HepG2 (cell line): Measurements from ENCODE around the gene WWTR1. TPM values are rescaled to one million over a fixed set of nuclear protein-coding genes. Genes with fewer than 3 reads are reported as not detected.

Source experiments
- DDIT3 ChIP-seq: sonication (generic); formaldehyde crosslinking; IDR thresholded peaks from 2 replicates; pipeline ENCODE4 v1.4.0; 2020; ENCODE audit warnings: mild to moderate bottlenecking, missing genetic modification reagents
- GMEB1 ChIP-seq: sonication (generic); formaldehyde crosslinking; IDR thresholded peaks from 2 replicates; pipeline ENCODE4 v1.5.1; 2020; ENCODE audit warnings: missing genetic modification reagents, mild to moderate bottlenecking, borderline replicate concordance
- NAIF1 ChIP-seq: sonication (generic); formaldehyde crosslinking; IDR thresholded peaks from 2 replicates; pipeline ENCODE4 v1.5.0; 2020; ENCODE audit warnings: mild to moderate bottlenecking, missing genetic modification reagents, borderline replicate concordance
- NFKB2 ChIP-seq: sonication (generic); formaldehyde crosslinking; IDR thresholded peaks from 2 replicates; pipeline ENCODE4 v1.4.0; 2020; ENCODE audit warnings: missing genetic modification reagents, borderline replicate concordance
- PCBP1 ChIP-seq: fragments of 200-400 bp; formaldehyde crosslinking; IDR thresholded peaks from 2 replicates; pipeline ENCODE4 v1.6.1; 2017; ENCODE audit warnings: mild to moderate bottlenecking, low read depth, low read length, borderline replicate concordance
- PHF21A ChIP-seq: sonication (generic); formaldehyde crosslinking; IDR thresholded peaks from 2 replicates; pipeline ENCODE4 v1.5.0; 2020; ENCODE audit warnings: mild to moderate bottlenecking, missing genetic modification reagents
- RARG ChIP-seq: sonication (generic); formaldehyde crosslinking; IDR thresholded peaks from 2 replicates; pipeline ENCODE4 v1.4.0; 2020; ENCODE audit warnings: low read depth, mild to moderate bottlenecking, missing genetic modification reagents
- RORA ChIP-seq: sonication (generic); formaldehyde crosslinking; IDR thresholded peaks from 2 replicates; pipeline ENCODE4 v1.5.0; 2020; ENCODE audit warnings: mild to moderate bottlenecking, missing genetic modification reagents, moderate library complexity
- TBX3 ChIP-seq: fragments of 450-650 bp; IDR thresholded peaks from 2 replicates; pipeline ENCODE4 v1.6.1; 2017; ENCODE audit warnings: antibody characterized with exemption, mild to moderate bottlenecking, inconsistent platforms, borderline replicate concordance
- TCF7L2 ChIP-seq: IDR thresholded peaks from 2 replicates; pipeline ENCODE4 v1.6.1; 2011; ENCODE audit warnings: mild to moderate bottlenecking, low read depth, low read length, moderate library complexity
- TOE1 ChIP-seq: sonication (generic); formaldehyde crosslinking; IDR thresholded peaks from 2 replicates; pipeline ENCODE4 v1.4.0; 2020; ENCODE audit warnings: mild to moderate bottlenecking, missing genetic modification reagents
- TSC22D2 ChIP-seq: sonication (generic); formaldehyde crosslinking; IDR thresholded peaks from 2 replicates; pipeline ENCODE4 v1.5.1; 2020; ENCODE audit warnings: missing genetic modification reagents, mild to moderate bottlenecking, borderline replicate concordance
- XBP1 ChIP-seq: sonication (generic); formaldehyde crosslinking; IDR thresholded peaks from 2 replicates; pipeline ENCODE4 v1.5.0; 2020; ENCODE audit warnings: missing genetic modification reagents
- ZNF124 ChIP-seq: sonication (generic); formaldehyde crosslinking; IDR thresholded peaks from 2 replicates; pipeline ENCODE4 v1.4.0; 2020; ENCODE audit warnings: missing genetic modification reagents
- ZNF614 ChIP-seq: IDR thresholded peaks from 2 replicates; pipeline ENCODE4 v1.6.1; 2018; ENCODE audit warnings: missing biosample characterization, missing genetic modification reagents, inconsistent platforms, borderline replicate concordance
- ZNF724P ChIP-seq: sonication (generic); formaldehyde crosslinking; IDR thresholded peaks from 2 replicates; pipeline ENCODE4 v1.8.0; 2022; ENCODE audit warnings: missing genetic modification reagents, borderline replicate concordance
- ZNF747 ChIP-seq: sonication (generic); formaldehyde crosslinking; IDR thresholded peaks from 2 replicates; pipeline ENCODE4 v1.8.1; 2023; ENCODE audit warnings: missing genetic modification reagents, mild to moderate bottlenecking, borderline replicate concordance
- ZSCAN21 ChIP-seq: sonication (generic); formaldehyde crosslinking; IDR thresholded peaks from 2 replicates; pipeline ENCODE4 v1.8.0; 2022; ENCODE audit warnings: mild to moderate bottlenecking, missing genetic modification reagents, moderate library complexity, borderline replicate concordance
- polyA plus RNA-seq, 8 experiments: library from polyadenylated mRNA; depleted of rRNA in 3 of 8; stranded (reverse) in 7 of 8; unstranded in 1 of 8; fragments of >200 nt; fragmentation: Illumina TruSeq in 4 of 8; extraction: Trizol in 4 of 8; gene quantifications; 2 replicates each; pipeline versions ENCODE4 v1.2.1 to v1.2.3, GENCODE V29; 2011 to 2016; ENCODE audit warnings: low read depth in 4 of 8, missing spikeins in 1 of 8, mixed read lengths in 1 of 8; ENCODE audit not compliant: insufficient read depth in 1 of 8
- total RNA-seq, 5 experiments: library from RNA; depleted of rRNA; stranded (reverse); fragments of >200 nt; fragmentation: Illumina TruSeq; extraction: Trizol; gene quantifications; 2 replicates each; pipeline ENCODE4 v1.2.3, GENCODE V29; 2016; ENCODE audit warnings: low read depth in 1 of 5
- TF ChIP-seq, protein P1 (sequence below): sonication (generic); formaldehyde crosslinking; IDR thresholded peaks from 2 replicates; pipeline ENCODE4 v1.5.1; 2020; ENCODE audit warnings: missing genetic modification reagents, mild to moderate bottlenecking, borderline replicate concordance
- TF ChIP-seq, protein P2 (sequence below): IDR thresholded peaks from 2 replicates; pipeline ENCODE4 v1.6.1; 2016; ENCODE audit warnings: low read depth, control low read depth
- TF ChIP-seq, protein P3 (sequence below): sonication (generic); formaldehyde crosslinking; IDR thresholded peaks from 2 replicates; pipeline ENCODE4 v1.8.0; 2022; ENCODE audit warnings: low read depth, missing genetic modification reagents

WWTR1 gene
- total and polyA plus RNA-seq, 2 of the 13 experiments (the other 11 are each of a cell fraction or from before 2014, with no cell fraction given): 19.7 to 139 TPM

DNA sequence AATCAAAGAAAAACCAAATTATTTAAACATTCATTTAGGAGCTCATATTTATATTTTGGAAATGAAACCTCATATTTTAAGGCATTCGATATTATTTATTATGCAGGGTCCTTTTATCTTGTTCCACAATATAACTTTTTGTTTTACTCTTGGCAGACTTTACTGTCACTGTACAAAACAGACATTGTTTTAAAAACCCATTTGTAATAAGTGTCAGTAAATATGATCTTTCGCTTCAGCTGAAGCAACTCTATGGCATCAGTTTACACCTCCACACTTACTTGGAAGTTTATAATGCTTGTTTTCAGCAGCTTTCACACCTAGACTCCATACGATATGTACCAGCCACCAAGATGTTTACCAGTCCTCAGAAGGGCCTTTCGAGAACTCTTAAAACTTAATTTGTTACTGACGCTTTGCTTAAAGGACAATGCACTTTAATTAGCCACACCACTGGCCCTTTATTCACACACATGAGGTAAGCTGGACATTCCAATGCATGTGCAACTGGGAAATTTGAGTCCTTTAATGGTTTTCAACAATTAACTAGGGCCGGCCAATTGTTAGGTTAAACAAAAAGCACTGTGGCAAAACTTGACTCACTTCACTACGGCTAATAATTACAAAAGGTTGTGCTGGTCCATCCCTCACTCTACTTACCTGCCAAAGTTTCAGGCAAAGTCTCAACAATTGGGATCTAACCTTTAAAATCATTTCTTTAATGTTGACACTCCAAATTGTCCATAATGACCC, 16.7 kb downstream of the WWTR1 start (continued):
- TF ChIP-seq, protein P1, sequence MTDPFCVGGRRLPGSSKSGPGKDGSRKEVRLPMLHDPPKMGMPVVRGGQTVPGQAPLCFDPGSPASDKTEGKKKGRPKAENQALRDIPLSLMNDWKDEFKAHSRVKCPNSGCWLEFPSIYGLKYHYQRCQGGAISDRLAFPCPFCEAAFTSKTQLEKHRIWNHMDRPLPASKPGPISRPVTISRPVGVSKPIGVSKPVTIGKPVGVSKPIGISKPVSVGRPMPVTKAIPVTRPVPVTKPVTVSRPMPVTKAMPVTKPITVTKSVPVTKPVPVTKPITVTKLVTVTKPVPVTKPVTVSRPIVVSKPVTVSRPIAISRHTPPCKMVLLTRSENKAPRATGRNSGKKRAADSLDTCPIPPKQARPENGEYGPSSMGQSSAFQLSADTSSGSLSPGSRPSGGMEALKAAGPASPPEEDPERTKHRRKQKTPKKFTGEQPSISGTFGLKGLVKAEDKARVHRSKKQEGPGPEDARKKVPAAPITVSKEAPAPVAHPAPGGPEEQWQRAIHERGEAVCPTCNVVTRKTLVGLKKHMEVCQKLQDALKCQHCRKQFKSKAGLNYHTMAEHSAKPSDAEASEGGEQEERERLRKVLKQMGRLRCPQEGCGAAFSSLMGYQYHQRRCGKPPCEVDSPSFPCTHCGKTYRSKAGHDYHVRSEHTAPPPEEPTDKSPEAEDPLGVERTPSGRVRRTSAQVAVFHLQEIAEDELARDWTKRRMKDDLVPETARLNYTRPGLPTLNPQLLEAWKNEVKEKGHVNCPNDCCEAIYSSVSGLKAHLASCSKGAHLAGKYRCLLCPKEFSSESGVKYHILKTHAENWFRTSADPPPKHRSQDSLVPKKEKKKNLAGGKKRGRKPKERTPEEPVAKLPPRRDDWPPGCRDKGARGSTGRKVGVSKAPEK (CRISPR knock-in tag): no peak
- no peak for TF ChIP-seq RORA (CRISPR knock-in tag)
- peak; percentile 64; the same call in 1 of the 2 replicates for TF ChIP-seq PHF21A (CRISPR knock-in tag)
- TF ChIP-seq NAIF1: no peak
- no peak for TF ChIP-seq RARG (CRISPR knock-in tag)
- no peak for TF ChIP-seq NFKB2
- TF ChIP-seq TCF7L2: peak; percentile 11; the same call in 1 of the 2 replicates
- TF ChIP-seq PCBP1: no peak
- peak; percentile 47; the same call in 1 of the 2 replicates for TF ChIP-seq ZNF614 (CRISPR knock-in tag)
- TF ChIP-seq, protein P2, sequence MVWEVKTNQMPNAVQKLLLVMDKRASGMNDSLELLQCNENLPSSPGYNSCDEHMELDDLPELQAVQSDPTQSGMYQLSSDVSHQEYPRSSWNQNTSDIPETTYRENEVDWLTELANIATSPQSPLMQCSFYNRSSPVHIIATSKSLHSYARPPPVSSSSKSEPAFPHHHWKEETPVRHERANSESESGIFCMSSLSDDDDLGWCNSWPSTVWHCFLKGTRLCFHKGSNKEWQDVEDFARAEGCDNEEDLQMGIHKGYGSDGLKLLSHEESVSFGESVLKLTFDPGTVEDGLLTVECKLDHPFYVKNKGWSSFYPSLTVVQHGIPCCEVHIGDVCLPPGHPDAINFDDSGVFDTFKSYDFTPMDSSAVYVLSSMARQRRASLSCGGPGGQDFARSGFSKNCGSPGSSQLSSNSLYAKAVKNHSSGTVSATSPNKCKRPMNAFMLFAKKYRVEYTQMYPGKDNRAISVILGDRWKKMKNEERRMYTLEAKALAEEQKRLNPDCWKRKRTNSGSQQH (CRISPR knock-in tag): 0 out of 2 replicates have a peak, but pooled peaks have one; percentile 13
- TF ChIP-seq ZSCAN21 (CRISPR knock-in tag): no peak
- TF ChIP-seq TBX3: peak; percentile 46
- 0 out of 2 replicates have a peak, but pooled peaks have one; percentile 40 for TF ChIP-seq TOE1 (CRISPR knock-in tag)
- TF ChIP-seq TSC22D2 (CRISPR knock-in tag): 0 out of 2 replicates have a peak, but pooled peaks have one; percentile 45
- TF ChIP-seq GMEB1 (CRISPR knock-in tag): no peak
- TF ChIP-seq ZNF124 (CRISPR knock-in tag): 0 out of 2 replicates have a peak, but pooled peaks have one; percentile 12
- no peak for TF ChIP-seq XBP1 (CRISPR knock-in tag)
- TF ChIP-seq ZNF747 (CRISPR knock-in tag): no peak
- no peak for TF ChIP-seq ZNF724P
- TF ChIP-seq DDIT3: no peak
- TF ChIP-seq, protein P3, sequence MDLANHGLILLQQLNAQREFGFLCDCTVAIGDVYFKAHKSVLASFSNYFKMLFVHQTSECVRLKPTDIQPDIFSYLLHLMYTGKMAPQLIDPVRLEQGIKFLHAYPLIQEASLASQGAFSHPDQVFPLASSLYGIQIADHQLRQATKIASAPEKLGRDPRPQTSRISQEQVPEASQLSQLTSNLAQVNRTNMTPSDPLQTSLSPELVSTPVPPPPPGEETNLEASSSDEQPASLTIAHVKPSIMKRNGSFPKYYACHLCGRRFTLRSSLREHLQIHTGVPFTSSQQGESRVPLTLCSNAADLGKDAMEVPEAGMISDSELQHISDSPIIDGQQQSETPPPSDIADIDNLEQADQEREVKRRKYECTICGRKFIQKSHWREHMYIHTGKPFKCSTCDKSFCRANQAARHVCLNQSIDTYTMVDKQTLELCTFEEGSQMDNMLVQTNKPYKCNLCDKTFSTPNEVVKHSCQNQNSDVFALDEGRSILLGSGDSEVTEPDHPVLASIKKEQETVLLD (CRISPR knock-in tag): no peak
